AG04449 (cell line): ENCODE data around the gene SLC24A4.

Experiments
- CTCF ChIA-PET: fragments of 350-600 bp; formaldehyde crosslinking; extraction: SDS; loops from one replicate; lab custom pipeline; 2021; ENCODE audit warnings: antibody characterized with exemption; lab: Yijun Ruan, JAX
- POLR2A ChIA-PET: fragments of 400-600, 350-600 bp; formaldehyde crosslinking; extraction: SDS; loops from one replicate; lab custom pipeline; 2020; ENCODE audit warnings: antibody characterized with exemption, inconsistent platforms; lab: Yijun Ruan, JAX
- DNase-seq: peaks from one replicate; pipeline ENCODE4 v3.0.0-alpha.2; 2010; ENCODE audit warnings: low read depth, low spot score
- H3K4me3 ChIP-seq: 2 replicates; pipeline ENCODE4 v1.5.1; 2011; ENCODE audit warnings: low read depth, mild to moderate bottlenecking, control low read depth, low read length
- CTCF ChIP-seq: IDR thresholded peaks from one replicate; pipeline ENCODE4 v1.5.1; 2011; ENCODE audit warnings: mild to moderate bottlenecking, moderate library complexity, low read length, control low read depth, inconsistent platforms; ENCODE audit not compliant: insufficient read depth; ENCODE audit errors: missing control alignments

The SLC24A4 gene

GRCh38 chr14:92436115-92436776 is 113.3 kb downstream of the SLC24A4 start:
- no peak for DNase-seq
- POLR2A ChIA-PET, result no interaction called here
- no peak overlapping the region for H3K4me3 ChIP-seq
- no peak for TF ChIP-seq CTCF
- CTCF ChIA-PET, result interaction anchor here (1.4 kb wide), 1 partner anchor 23 kb away, joined by 4 read pairs; no protein-coding TSS in a partner anchor

GRCh38 chr14:92437309-92437708 is 114.3 kb downstream of the SLC24A4 start:
- no peak for TF ChIP-seq CTCF
- ChIA-PET POLR2A (no interaction called here), CTCF (interaction anchor here (1.4 kb wide), 1 partner anchor 21 kb away, joined by 4 read pairs; no protein-coding TSS in a partner anchor)
- H3K4me3 ChIP-seq, result no peak overlapping the region
- no peak for DNase-seq

- DNase-seq, result no peak
- ChIA-PET CTCF (interaction anchor here (1.4 kb wide), 1 partner anchor 21 kb away, joined by 4 read pairs; no protein-coding TSS in a partner anchor), POLR2A (no interaction called here)
- H3K4me3 ChIP-seq, result no peak overlapping the region
- no peak for TF ChIP-seq CTCF
Measured at GRCh38 chr14:92437729-92438285, 114.8 kb downstream of the SLC24A4 start.

- DNase-seq, result no peak
- CTCF ChIA-PET, result no interaction called here
- no peak for TF ChIP-seq CTCF
- POLR2A ChIA-PET, result no interaction called here
- no peak overlapping the region for H3K4me3 ChIP-seq
Measured at GRCh38 chr14:92439537-92440344, 116.8 kb downstream of the SLC24A4 start.

GRCh38 chr14:92440345-92441003 is 117.5 kb downstream of the SLC24A4 start:
- no peak for TF ChIP-seq CTCF
- ChIA-PET POLR2A (no interaction called here), CTCF (no interaction called here)
- H3K4me3 ChIP-seq, result no peak overlapping the region
- no peak for DNase-seq
